GM13977 (cell line): ENCODE data around the gene CBFA2T3.
"Not testable (repeated sequence)": the region's sequence is repeated elsewhere in the genome, so short reads cannot be mapped to it uniquely, and the experiment has no call there.

Experiments
- DNase-seq: peaks from one replicate; pipeline ENCODE4 v3.0.0; 2012; ENCODE audit warnings: low spot score
- CTCF ChIP-seq: IDR thresholded peaks from 2 replicates; pipeline ENCODE4 v1.5.1; 2012; ENCODE audit warnings: mild to moderate bottlenecking, control low read depth; ENCODE audit not compliant: insufficient read depth; ENCODE audit errors: extremely low read depth, missing control alignments
- in situ Hi-C: fragments of 300-500 bp; cut with MboI; formaldehyde crosslinking; loops from one replicate; pipeline ENCODE4 v1.12.0; 2022; ENCODE audit warnings: low sequenced_read_pairs, low pct_unique_long_range_greater_than_20kb, mixed read lengths, inconsistent platforms; ENCODE audit not compliant: unreplicated experiment

Gene CBFA2T3

GRCh38 chr16:88919936-88920335 lies 57.1 kb downstream of the CBFA2T3 start:
- no peak for TF ChIP-seq CTCF
- no peak for DNase-seq
- in situ Hi-C loops = no loop called here

GRCh38 chr16:88918896-88919295 lies 58.1 kb downstream of the CBFA2T3 start:
- DNase-seq, in situ Hi-C loops: not testable (repeated sequence)

GRCh38 chr16:88917915-88918627 lies 58.9 kb downstream of the CBFA2T3 start:
- in situ Hi-C loops = no loop called here
- TF ChIP-seq CTCF = no peak

GRCh38 chr16:88917146-88917914 lies 59.7 kb downstream of the CBFA2T3 start:
- TF ChIP-seq CTCF = no peak
- no peak for DNase-seq
- in situ Hi-C loops = no loop called here

More at GRCh38 chr16:88917915-88918627, 58.9 kb downstream of the CBFA2T3 start:
- DNase-seq = no peak

DNA sequence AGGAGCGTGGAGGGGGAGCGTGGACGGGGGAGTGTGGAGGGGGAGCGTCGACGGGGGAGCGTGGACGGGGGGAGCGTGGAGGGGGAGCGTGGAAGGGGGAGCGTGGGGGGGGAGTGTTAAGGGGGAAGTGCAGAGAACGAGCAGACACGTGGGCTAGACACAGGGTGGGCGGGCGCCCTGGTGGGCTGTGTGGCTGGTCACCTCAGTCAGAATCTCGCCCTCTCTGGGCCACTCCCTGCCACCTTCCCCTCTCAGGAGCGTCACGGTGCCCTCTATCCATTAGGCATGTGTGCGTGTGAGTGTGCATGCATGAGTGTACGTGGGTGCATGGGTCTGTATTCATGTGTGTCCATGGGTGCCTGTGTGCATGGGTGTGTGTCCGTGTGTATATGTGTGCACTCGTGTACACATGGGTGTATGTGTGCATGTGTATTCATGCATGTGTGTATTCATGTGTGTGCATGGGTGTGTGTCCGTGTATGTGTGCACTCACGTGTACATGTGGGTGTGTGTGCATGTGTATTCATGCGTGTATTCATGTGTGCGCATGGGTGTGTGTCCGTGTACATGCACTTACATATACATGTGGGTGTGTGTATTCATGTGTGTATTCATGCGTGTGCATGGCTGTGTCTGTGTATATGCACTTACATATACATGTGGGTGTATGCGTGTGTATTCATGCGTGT lies 61.2 kb downstream of the CBFA2T3 start:
- TF ChIP-seq CTCF = no peak
- no peak for DNase-seq
- in situ Hi-C loops = no loop called here

DNA sequence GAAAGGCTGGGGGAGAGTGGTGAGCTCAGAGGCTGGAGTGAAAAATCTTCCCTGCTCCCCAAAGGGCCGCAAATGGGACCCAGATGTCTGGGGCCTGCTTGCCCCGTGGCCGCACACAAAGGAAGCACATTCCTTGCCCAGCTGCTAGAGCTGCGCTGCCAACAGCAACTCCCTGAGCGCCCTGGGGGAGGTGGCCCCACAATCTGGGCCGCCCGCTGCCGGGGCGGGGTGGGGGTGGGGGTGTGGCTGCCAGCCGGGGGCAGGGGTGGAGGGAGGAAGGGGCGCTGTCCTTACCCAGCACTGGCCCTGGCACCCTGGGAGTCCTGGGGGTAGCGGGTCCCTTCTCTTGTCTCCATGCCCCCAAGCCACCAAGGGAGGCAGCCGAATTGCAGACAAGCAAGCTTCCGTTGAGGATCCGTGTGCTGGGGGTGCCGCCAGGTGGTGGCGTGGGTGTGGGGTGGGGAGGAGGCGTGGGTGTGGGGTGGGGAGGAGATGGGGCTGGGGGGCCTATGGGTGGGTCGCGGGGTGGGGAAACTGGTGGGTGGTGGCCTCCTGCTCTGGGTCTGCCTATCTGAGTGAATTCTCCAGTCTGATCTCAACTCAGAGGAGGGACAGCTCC lies 62.1 kb downstream of the CBFA2T3 start:
- no peak for TF ChIP-seq CTCF
- DNase-seq = no peak
- in situ Hi-C loops = no loop called here
